Skin of body (tissue), 2 donors: Measurements from ENCODE around the gene INO80E. TPM values are rescaled to one million over a fixed set of nuclear protein-coding genes. Genes with fewer than 3 reads are reported as not detected.
"Not testable (repeated sequence)": the region's sequence is repeated elsewhere in the genome, so short reads cannot be mapped to it uniquely, and the experiment has no call there.

Source experiments
- DNase-seq: peaks from one replicate; lab custom pipeline; 2025; lab: John Stamatoyannopoulos, UW
- total RNA-seq: library from RNA; depleted of rRNA; stranded (reverse); fragments of >200 nt; gene quantifications from one replicate; pipeline ENCODE4 v1.2.3, GENCODE V29; 2014

The INO80E gene
- total RNA-seq, 1 donor from 2014 or later = 22.3 TPM

- no peak for DNase-seq
These were observed 34.1 kb downstream of the INO80E start for GRCh38 chr16:30030011-30030685.

DNA sequence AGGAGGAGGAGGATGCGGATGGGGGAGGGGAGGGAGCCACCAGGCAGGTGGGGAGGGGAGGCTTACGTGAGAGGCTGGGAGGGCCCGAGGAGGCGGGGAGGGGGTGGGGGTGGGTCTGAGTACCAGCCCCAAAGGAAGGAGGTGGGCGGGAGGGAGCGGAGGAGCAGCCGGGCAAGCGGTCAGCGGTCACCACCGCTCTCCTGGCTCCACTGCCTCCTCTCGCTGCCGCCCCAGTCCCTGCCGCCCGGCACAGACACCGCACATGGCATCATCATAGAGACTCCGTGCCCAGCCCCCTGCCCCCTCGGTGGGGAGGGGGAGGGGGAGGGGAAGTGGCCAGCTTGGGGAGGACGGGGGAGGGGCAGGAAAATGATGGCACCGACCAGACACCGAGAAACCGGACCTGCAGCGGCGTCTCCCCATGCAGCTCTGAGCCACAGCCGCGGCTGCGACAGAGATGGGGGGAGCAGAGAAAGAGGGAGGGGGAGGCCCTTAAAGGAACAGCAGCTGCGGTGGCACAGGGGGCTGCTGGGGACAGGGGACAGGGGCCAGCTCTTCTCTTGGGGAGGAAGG, 34.9 kb downstream of the INO80E start, which contains the start of gene TLCD3B:
Gene TLCD3B (minus strand): TSS at position 431 of the 573 bp plus-strand sequence. CDS start 744 bp downstream, outside the sequence.
- DNase-seq = no peak

DNA sequence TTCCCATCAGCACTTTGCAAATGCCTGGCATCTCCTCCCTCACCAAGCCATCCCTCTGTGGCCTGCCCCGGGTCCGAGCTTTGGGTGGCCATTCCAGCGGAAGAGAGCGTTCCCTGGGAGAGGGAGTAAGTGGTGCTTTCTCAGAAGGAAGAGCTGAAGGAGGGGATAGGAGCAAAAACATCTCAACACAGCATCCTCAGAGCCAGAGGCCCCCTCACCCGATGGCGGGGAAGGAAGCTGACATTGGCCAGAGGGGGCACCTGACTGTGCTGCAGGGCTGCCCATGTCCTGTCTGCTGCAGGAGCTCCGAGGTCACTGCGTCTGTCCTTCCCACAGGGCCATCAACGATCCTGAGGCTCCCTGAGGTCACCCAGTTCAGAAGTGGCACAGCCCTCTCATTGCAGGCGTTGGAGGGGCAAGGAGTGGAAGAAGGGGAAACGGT, 35.5 kb downstream of the INO80E start:
- no peak for DNase-seq

- no peak for DNase-seq
These were observed 36.2 kb downstream of the INO80E start for GRCh38 chr16:30032083-30032819.

DNA sequence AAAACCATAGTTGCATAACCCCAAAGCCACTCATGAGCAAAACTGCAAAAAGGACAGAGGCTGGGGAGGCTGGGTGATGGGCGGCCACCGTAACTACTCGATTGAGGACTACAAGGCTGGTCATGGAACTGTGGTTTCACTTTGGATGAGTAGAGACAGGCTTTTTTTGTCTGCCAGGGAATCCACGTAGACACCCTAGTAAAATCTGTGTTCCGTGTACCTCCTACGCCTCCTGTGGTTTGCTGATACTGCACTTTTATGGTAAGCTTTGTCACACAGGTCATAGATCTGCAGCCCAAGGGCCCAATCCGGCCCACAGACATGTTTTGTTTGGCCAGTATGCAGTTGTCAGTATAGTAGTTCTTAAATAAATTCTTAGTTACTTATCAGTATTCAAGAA, 37.2 kb downstream of the INO80E start:
- no peak for DNase-seq

- DNase-seq = no peak
These were observed 44.2 kb downstream of the INO80E start for GRCh38 chr16:30040221-30040620.

DNA sequence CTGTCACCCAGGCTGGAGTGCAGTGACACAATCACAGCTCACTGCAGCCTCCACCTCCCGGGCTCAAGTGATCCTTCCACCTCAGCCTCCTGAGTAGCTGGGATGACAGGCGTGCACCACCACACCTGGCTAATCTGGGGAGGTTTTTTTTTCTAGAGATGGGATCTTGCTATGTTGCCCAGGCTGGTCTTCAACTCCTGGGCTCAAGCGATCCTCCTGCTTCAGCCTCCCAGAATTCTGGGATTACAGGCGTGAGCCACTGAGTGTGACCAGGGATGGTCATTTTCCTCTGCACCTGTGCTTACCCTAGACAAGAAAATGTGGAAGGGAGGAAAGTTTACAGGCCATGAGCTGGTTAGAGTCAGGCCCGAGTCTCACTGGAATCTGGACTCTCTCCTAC, 44.6 kb downstream of the INO80E start:
- not testable (repeated sequence) for DNase-seq

DNA sequence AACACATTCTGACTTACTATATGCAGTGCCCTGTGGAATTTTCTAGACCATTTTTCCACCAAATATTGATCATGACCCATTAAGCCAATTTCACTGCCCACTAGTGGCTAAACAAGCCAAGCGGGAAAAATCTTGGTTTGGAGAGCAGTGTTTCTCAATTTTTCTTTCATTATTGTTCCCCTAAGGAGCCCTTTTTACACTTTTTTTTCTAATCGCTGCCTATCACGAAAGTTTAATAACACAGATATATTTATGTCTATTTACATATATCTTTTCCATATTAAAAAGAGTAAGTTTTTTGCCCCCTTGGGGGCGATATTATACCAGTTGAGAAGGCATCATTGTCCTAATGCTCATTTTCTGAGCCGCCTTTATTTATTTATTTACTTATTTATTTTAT, 45.8 kb downstream of the INO80E start:
- no peak for DNase-seq

- no peak for DNase-seq
These were observed 50.1 kb downstream of the INO80E start for GRCh38 chr16:30046178-30046577.

GRCh38 chr16:30046588-30046987, 50.5 kb downstream of the INO80E start:
- no peak for DNase-seq

DNA sequence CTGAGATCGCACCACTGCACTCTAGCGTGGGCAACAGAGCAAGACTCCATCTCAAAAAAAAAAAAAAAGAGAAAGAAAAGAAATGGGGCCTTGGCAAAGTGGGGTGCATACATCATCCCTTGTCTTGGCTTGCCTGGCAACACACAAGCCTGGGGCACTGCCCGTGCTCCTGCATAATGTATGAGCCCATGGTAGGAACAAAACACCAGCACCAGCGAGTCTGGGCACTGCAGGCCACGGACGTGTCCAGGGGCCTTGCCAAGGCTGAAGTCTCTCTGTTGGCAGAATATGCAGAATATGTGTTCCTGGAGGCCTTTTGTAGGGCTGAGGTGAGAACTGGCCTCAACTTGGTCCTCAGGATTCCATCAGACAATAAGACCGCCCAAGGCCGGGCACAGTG, 53.8 kb downstream of the INO80E start:
- no peak for DNase-seq

- DNase-seq = no peak
These were observed 55.5 kb downstream of the INO80E start for GRCh38 chr16:30051518-30051917.

GRCh38 chr16:30052671-30053372, 56.8 kb downstream of the INO80E start:
- peak; percentile 91 for DNase-seq

GRCh38 chr16:30053376-30054015, 57.5 kb downstream of the INO80E start:
- DNase-seq = no peak

DNA sequence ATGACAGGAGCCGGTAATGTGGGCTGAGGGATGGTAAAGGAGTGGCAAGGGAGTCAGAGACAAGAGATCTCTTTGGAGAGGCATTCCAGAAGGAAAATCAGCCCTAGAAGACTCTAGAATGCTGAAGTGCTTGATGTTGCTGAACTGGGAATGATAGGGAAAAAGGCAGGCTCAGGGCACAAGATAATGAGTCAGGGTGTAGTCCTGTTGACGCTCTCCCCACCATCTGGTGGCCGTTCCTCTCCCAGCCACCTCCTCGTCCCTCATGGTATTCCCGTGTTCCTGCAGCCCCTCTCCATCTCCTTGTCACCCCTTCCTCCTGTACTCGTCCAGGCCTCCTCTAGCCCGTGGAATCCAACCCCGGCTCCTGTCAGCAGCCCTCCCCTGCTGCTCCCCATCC, 58.4 kb downstream of the INO80E start:
- DNase-seq = no peak

GRCh38 chr16:30054959-30055553, 59.0 kb downstream of the INO80E start:
- no peak for DNase-seq

Other genes with a start within 250 kb of the INO80E start
- gene ZG16, start 218.0 kb upstream of the INO80E start, total RNA-seq = not detected
- 40.7 TPM for gene KIF22, start 205.5 kb upstream of the INO80E start, total RNA-seq
- 93.1 TPM for gene MAZ, start 189.7 kb upstream of the INO80E start, total RNA-seq
- 3.6 TPM for gene PRRT2, start 184.0 kb upstream of the INO80E start, total RNA-seq
- 19.3 TPM for gene PAGR1, start 180.1 kb upstream of the INO80E start, total RNA-seq
- 24.9 TPM for gene MVP, start 175.8 kb upstream of the INO80E start, total RNA-seq
- gene CDIPT, start 133.0 kb upstream of the INO80E start, total RNA-seq = 31.1 TPM
- gene SEZ6L2, start 96.7 kb upstream of the INO80E start, total RNA-seq = 2.9 TPM
- gene ASPHD1, start 95.8 kb upstream of the INO80E start, total RNA-seq = 0.39 TPM
- gene KCTD13, start 70.0 kb upstream of the INO80E start, total RNA-seq = 6.9 TPM
- gene TMEM219, start 34.2 kb upstream of the INO80E start, total RNA-seq = 30.3 TPM
- gene TAOK2, start 22.4 kb upstream of the INO80E start, total RNA-seq = 24.5 TPM
- 11.4 TPM for gene HIRIP3, start 624 bp upstream of the INO80E start, total RNA-seq
- gene DOC2A, start 14.8 kb downstream of the INO80E start, total RNA-seq = 1.5 TPM
- not detected for gene C16orf92, start 27.0 kb downstream of the INO80E start, total RNA-seq
- gene TLCD3B, start 35.0 kb downstream of the INO80E start, total RNA-seq = not detected
- gene ALDOA, start 69.5 kb downstream of the INO80E start, total RNA-seq = 345 TPM
- gene PPP4C, start 79.8 kb downstream of the INO80E start, total RNA-seq = 53.1 TPM
- gene TBX6, start 95.7 kb downstream of the INO80E start, total RNA-seq = 0.20 TPM
- 22.4 TPM for gene YPEL3, start 100.0 kb downstream of the INO80E start, total RNA-seq
- 4.6 TPM for gene GDPD3, start 117.3 kb downstream of the INO80E start, total RNA-seq
- 13.3 TPM for gene MAPK3, start 127.0 kb downstream of the INO80E start, total RNA-seq
- 16.0 TPM for gene CORO1A, start 187.4 kb downstream of the INO80E start, total RNA-seq
- gene BOLA2B, start 197.4 kb downstream of the INO80E start, total RNA-seq = 6.1 TPM
- gene SLX1A, start 197.6 kb downstream of the INO80E start, total RNA-seq = 7.3 TPM
- 3.1 TPM for gene SULT1A3, start 203.0 kb downstream of the INO80E start, total RNA-seq